NCI-H2107 treated with DMSO at 0.1 percent for 48 hours (cell line): Measurements from ENCODE around the gene ENDOU.

Source experiments
- DNase-seq: peaks from one replicate; lab custom pipeline; 2025; ENCODE audit not compliant: unreplicated experiment; lab: John Stamatoyannopoulos, UW

The ENDOU gene

DNA sequence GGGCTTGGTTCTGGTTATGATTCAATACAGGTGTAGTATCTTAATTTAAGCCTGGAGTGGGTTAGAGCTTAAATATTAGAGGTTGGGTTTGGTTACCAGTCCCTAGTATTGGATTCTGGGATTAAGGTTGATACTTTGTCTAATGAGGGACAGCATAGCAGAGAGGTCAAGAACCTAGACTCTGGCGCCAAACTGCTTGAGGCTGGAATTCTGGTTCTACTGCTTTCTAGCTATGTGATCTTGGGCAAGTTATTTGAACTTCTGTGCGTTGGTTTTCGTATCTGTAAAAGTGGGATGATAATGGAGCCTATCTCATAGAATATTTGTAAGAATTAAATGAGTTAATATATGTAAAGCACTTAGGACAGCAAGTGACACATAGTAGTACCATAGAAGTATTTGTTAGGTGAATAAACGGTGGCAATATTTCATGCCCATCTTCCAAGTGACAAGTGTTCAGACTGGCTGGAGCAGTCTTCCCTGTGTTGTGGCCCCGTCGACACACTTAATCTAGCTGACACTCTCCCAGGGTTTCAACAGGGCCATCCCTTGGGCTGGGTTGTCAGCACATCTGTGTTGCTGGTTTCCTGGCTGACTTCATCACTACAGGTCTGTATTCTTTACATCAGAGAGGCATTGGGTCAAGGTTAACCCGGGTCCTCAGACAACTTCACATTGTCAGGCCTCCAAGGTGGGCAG is 3.0 kb downstream of the ENDOU start:
- DNase-seq: no peak

DNA sequence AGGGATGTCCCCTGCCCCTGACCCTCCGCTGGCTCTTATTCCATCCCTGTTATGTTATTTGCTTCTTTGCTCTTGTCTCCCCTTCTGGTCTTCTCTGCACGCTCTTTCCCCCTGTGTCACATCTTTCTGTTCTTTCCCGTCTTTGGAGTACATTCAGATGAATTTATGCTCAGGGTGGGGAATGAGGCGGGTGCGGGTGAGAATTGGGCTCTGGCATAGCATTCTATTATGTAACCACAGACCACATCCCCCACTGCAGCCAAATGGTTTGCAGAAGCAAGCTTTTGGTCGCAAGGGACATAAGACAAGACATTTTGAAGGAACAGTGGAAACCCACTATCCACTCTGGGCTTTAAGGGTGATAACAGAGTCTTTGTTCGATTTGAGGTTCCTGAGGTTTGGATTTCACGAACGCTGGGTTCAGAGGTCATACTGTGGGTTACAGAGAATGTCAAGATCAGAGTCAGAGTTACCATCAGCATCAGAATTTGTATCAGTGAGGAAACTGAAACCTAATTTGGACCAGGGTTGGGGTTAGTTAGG is 3.8 kb downstream of the ENDOU start:
- no peak for DNase-seq

DNA sequence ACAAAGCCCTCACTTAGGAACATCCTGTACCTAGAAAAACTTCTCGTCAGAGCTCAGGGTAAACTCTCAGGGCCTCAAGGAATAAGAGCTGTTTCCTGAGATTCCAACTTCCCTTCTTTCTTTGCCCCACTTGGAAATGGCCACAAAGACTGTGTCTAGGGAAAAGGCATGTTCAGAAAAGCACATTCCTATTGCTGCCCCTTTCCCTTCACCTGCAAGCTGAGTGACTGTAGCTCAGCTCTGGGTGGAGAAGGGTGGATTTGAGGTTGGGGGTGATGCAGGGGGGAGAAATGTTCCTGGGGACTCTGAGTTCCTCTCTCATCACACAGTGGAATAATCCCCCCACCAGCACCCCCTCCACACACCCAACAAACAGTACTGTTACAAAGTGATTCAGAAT is 6.8 kb downstream of the ENDOU start:
- no peak for DNase-seq

DNA sequence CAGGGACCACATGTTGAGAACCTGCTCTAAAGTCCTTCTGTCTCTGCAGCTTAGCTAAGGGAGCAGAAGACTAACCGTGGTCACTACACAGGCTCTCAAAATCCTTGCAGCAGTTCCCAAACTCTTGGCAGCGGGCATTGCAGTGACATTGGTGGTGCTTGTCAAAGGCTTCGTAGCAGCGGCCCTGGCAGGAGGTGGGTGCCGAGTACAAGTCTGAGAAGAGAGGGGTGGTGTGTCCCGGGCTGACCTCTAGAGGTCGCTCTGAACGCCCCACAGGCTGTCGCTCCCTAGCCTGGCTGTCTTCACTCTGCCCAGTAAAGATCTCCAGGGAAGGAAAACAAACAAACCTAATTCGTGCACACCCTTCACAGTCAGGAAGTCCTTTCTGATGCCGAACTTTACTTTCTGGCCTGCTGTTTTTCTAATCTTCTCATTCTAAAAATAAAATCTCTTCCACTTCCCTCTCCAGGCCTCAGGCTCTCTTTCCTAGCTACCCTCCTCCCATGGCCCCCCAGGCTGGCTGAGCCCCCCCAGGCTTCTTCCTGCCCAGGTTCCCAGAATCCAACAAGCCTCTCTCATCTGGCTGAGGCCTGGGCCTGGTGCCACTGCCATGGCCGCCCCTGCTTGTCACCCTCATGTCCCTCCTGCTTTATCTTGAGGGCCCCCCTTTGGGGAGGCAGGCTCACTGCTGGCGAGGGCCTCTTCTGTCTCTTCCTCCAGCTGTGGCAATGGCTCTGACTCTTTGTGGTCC is 7.7 kb downstream of the ENDOU start:
- DNase-seq: peak; percentile 65

DNA sequence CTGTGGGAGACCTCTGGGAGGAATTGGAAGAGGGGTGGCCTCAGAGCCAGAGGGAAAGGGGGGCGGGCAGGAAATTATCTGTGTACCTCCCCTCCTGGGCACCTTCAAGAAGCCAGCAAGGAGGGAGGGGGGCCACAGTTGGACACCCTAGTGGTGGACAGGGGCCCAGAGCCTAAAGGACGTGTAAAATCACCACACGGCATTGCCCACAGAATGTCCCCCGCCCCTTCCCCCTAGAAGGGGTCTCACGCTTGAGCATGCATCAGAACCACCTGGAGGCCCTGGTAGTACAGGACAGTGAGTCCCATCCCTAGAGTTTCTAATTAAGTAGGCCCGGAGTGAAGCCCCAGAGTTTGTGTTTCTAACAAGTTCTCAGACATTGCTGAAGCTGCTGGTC is 8.2 kb downstream of the ENDOU start:
- no peak for DNase-seq

DNA sequence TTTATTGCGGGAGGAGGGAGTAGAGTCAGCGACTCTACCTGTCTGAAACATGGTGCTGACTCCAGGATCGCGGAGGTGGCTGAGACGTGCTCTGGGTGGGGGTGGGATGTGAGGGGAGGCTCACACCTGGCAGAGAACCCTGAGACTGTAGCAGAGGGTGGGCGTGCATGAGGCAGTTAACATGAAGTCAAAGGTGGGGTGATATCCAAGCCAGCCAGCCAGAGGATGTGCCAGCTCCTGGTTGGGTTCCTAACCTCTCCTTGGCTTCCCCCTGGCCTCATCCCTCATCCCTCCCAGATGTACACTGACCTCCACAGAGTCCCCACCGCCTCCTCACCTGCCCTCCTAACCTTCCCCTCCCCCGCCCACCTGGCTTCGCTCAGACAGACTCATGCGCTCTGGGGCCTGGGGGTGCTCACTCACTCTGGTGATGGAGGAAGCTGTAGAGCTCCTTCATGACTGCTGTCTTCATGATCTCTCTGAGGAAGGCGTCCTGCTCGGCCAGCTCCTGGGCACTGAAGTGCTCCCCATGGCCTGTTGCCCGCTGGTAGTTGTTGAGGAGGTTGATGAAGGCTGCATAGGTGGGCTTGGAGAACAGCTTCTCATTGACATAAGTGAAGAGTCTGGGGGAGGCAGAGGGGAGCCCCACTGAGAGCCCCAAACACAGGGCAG is 9.3 kb downstream of the ENDOU start:
- DNase-seq: no peak

DNA sequence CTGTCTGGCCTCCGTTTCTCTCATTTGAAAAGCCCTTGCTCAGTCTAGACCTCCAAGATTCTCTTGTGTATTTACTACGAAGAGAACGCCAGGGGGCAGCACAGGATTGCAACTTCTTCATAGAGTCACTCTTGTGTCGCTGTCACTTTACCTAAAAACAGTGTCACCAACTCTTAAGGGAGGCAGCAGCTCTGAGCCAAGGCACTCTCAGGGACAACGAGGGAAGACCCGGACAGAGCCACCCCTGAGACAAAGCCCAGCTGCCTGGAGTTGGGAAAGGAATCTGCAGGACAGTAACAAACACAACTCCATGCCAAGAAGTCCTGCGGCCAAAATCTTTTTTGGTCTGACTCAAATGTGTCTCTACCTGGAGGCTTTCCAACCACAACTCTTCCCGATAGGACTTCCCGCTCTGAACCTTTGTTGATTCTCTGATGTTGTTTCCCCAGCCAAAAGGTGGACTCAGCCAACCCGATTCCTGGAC is 9.9 kb downstream of the ENDOU start:
- DNase-seq: peak; percentile 89

DNA sequence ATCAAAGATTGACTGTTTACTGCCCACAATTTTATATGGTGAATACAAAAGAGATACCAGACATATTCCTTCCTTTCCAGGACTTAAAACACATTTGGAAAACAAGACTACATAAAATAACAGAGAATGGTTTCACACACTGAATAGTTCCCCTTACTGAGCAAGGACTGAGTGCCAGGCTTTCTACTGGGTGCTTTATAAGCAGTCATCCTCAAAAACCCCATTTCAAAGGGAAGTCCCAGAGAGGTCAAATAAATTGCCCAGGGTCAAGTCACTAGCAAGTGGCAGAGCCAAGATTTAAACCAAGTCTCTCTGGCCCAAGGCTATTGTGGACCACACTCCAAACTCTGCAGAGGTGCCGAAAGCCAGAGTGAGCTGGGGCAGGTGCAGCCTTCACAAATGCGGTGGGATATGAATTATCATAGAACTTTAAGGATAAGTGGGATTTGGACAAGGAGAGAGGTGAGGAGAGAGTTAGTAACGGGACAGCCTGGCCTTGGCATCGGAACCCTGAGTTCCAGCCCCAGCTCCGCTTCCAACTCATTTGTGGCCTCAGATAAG is 10.4 kb downstream of the ENDOU start:
- DNase-seq: no peak

DNA sequence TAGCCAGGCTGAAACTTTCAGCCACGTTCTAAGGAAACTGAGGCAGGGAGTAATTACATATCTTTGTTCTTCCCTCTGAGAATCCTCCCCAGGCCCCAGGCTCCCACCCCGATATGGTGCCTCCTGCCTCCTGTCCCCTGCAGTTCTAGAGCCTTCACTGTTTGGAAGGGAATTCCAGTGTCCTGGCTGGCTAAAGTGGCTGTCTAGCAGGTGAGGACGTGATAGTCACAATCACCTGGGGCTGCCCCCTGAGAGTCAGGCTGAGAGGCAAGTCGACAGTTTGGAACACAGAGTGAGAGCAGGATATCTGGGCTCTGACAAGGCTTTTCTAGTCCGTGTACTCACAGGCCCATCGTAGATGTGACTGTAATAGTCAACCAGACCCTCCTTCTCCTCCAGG is 13.1 kb downstream of the ENDOU start:
- no peak for DNase-seq

DNA sequence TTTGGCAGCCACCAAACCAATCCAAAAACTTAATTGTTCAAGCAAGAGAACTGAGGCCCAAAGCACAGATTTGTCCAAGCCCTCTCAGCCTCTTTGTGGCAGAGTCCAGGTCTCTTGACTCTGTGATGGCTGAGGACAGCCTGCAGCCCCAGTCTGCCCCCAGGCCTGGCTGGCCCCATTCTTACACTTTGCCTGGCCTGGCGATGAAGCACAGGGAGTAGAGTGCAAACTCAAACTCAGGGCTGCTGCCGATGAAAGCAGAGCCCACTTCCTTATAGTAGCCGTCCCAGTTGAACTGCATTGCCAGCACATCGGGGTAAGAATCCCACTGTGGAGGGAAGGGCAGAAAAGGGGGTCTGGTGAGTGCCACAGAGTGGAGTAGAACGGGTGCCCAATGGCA is 13.8 kb downstream of the ENDOU start:
- DNase-seq: no peak

DNA sequence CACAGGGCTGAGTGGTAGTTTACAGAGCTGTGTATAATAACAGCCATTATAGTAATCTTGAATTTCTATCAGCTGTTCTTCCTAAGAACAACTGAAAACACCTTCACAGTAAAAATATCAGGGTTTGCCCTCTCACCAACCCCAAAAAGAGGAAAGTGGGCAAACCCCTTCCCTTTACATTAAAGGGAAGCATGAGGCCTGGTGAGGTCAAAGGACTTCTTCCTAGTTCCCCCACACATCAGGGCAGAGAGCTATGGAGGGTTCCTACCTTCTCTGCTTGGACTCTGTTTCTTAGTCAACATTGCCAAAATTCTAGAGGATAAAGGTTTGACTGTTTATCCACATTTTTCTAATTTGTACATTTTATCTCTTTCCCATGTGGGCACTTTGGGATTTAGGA is 15.0 kb downstream of the ENDOU start:
- no peak for DNase-seq

DNA sequence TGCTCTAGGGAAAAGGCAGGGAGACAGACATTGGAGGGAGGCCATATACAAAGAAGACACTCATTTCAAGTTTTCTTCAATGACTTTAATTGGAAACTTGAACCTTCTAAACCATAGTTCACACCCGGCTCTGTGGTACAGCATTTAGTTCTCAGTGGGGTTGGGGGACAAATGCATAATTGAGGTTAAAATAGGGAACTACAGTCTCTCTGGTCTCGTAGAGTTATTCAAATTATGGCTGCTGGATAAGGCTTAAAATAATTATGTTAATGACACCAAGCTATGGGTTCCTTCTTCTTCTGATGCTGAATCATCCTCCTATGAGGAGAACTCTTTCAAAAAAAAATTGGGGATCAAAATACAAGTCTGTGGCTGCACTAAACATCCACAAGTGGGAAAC is 15.6 kb downstream of the ENDOU start:
- no peak for DNase-seq

DNA sequence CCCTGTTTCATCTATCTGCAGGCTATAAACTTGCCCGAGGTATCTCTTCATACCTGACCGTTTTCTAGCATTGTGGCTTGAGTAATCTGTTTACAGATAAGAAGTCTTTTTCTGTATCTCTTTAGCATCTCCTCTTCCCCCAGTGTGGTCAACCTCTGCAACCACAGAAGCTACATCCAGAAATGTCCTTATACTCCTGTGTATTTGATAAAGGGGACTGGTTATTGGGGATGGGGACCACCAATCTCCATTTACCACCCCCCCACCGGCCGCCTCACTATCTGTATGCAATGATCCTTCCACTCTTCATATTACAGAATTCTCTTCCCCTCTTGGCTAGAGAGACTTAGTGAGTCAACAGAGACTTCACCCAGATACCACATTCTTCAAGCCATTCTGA is 16.1 kb downstream of the ENDOU start:
- no peak for DNase-seq

DNA sequence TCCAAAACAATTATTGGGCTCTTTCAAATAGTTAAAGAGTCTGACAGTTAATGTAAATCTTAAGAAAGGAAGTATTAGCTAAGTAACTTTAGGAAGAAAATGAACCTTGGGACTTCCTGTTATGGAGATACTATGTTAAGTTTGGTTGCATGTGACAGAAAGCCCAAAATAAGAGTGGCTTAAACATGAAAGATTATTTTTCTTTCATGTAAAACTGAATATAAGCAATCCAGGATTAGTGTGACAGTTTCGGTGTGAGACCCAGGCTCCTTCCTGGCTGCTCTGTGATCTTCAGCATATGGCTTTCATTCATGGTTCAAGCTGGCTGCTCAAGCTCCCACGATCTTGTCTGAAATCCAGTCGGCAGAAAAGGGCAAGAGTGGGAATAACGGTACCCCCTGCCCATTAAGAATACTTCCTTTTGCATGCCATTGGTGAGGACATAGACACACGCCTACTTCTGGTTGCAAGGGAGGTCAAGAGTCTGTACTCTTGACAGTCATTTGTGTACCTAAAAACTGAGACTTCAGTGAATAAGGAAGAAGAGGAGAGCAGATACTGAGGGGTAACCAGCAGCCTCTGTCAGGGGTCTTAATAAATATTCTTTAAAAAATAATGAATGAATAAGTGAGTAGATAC is 17.3 kb downstream of the ENDOU start:
- DNase-seq: no peak

DNA sequence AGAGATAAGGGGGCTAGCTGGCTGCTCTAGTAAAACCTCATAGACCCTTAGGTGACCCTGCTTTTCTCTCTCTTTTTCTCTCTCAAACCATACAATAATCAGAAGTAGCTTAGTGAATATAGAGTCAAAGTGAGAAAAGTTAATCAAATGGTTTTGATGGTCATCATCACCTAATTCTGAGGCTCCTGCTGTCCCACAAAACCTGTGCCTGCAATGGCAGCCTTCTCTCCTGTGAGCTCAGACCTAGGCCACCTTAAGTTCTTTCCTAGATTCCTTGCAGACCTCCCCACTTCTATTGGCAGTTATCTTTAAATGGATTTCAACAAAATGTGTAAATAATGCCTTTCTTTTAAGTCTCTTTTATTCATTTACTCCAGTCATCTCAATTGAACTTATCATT is 17.9 kb downstream of the ENDOU start:
- DNase-seq: no peak

DNA sequence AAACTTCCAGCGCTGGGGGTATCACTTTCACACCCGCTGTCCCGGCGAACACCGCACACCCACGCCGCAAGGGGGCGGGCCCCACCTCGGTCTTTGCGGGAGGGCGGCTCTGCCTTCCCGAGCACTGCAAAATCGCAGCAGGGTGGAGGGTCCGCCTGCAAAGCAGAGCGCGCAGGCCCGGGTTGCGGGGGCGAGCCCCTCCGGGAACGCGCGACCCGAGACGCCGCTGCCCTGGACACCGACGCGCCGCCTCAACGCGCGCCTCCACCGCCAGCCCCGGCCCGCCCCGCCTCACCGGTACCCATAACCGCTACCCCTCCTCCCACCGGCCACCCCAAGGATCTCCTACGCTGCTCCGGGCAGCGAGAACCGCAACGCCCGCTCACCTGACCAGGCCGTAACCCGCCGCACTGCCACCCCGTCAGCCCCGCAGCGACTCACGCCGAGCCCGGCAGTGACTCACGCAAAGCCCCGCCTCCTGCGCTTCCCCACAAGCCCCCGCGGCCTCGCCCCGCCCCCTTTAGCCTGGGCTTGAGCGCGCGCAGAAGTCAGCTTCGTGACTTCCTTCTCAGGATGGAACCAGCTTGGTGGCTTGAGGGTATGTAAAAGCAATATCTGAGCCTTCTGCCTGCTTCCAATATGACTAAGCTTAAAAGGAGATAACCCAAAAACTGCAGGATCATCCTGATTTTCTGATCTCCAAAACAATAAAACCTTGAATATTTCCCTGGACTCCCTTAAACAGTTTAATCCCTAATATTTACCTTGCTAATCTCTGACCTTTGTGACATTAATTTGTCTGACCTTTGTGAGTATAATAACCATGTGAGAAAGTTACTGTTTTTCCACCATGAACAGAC is 19.5 kb downstream of the ENDOU start, which contains the start of gene RPAP3:
TSS of gene RPAP3 (minus strand) at position 465 of the 860 bp plus-strand sequence. CDS start 3,190 bp downstream, outside the sequence.
- peak; percentile 80 for DNase-seq

DNA sequence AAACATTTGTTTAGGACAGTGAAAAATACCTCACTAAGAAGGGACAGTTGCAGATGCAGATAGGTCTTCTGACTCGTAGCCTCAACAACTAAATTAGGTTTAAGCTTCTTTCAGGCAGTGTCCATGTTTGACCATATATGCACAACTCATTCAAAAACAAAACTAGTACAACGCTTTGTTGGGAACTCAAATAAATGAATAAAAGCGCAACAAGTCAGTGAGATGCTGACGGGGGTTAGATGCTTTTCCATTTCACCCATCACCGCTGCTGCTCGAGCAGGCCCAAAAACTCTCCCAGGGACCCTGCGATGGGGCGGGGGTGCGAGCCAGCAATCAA is 20.1 kb downstream of the ENDOU start:
- DNase-seq: no peak

DNA sequence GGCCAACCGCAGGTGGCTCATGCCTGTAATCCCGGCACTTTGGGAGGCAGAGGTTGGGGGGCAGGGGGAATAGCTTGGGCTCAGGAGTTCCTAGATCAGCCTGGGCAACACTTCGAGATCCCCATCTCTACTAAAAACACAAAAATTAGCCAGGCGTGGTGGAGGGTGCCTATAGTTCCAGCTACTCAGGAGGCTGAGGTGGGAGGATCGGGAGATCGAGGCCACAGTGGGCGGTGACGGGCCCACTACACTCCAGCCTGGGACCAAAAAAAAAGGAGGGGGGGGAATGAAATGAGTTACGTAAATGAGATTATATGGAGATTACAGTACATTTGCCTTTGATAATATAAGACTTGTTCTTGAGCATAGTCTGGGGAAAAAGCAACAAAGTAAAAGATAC is 20.6 kb downstream of the ENDOU start:
- no peak for DNase-seq

DNA sequence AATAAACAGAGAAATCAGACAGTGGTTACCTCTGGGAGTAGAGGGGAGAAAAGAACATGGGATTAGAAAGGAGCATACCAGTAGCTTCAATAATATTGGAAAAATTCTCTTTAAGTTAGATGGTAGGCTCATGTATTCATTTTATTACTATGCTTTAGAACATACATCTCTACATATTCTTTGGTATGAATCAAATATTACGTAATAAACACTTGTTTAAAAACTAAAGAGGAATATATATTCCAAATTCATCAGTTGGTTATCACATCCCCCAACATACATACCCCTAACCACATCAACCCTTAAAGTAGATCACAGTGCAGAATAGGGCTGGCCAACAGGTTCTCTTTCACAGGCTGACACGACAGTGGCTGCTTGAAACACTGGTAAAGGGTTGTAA is 25.0 kb downstream of the ENDOU start:
- no peak for DNase-seq

DNA sequence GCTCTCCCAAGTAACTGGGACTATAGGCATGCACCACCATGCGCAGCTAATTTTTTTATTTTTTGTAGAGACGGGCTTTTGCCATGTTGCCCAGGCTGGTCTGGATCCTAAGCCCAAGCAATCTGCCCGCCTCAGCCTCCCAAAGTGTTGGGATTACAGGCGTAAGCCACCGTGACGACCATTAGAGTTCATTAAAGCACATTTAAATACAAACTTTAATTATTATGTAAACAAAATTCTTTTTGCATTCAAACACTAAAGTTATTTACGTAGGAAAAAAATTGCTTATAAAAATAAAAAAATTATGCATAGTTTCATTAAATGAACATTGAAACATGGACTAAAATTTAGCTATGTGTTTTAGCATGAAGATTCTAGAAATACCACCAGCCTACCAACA is 26.7 kb downstream of the ENDOU start:
- no peak for DNase-seq
